NCI-H2171 (cell line): ENCODE results near the gene MMEL1.
"Not testable (repeated sequence)": the region's sequence is repeated elsewhere in the genome, so short reads cannot be mapped to it uniquely, and the experiment has no call there.

Experiments used
- DNase-seq: peaks from one replicate; lab custom pipeline; 2025; lab: John Stamatoyannopoulos, UW

MMEL1 gene

GRCh38 chr1:2573250-2573920 lies 59.4 kb downstream of the MMEL1 start:
- DNase-seq: no peak

GRCh38 chr1:2571348-2571747 lies 61.5 kb downstream of the MMEL1 start:
- DNase-seq: no peak

GRCh38 chr1:2570332-2570731 lies 62.5 kb downstream of the MMEL1 start:
- DNase-seq: no peak

- DNase-seq: not testable (repeated sequence)
Observed at GRCh38 chr1:2569703-2570102, 63.1 kb downstream of the MMEL1 start.

- no peak for DNase-seq
Observed at GRCh38 chr1:2569060-2569459, 63.8 kb downstream of the MMEL1 start.

GRCh38 chr1:2568187-2568816 lies 64.5 kb downstream of the MMEL1 start:
- not testable (repeated sequence) for DNase-seq

GRCh38 chr1:2567083-2567679 lies 65.6 kb downstream of the MMEL1 start:
- DNase-seq: no peak

- no peak for DNase-seq
Observed at GRCh38 chr1:2566101-2567045, 66.4 kb downstream of the MMEL1 start.

- DNase-seq: peak; percentile 56
Observed at GRCh38 chr1:2564815-2565374, 67.9 kb downstream of the MMEL1 start.

GRCh38 chr1:2564006-2564814 lies 68.6 kb downstream of the MMEL1 start:
- DNase-seq: no peak

- DNase-seq: no peak
Observed at GRCh38 chr1:2563205-2563604, 69.6 kb downstream of the MMEL1 start.

- no peak for DNase-seq
Observed at GRCh38 chr1:2561898-2562895, 70.6 kb downstream of the MMEL1 start.

GRCh38 chr1:2561446-2561845 lies 71.4 kb downstream of the MMEL1 start:
- DNase-seq: no peak

GRCh38 chr1:2560299-2561073 lies 72.3 kb downstream of the MMEL1 start:
- DNase-seq: no peak

GRCh38 chr1:2559509-2560298 lies 73.1 kb downstream of the MMEL1 start:
- no peak for DNase-seq

- no peak for DNase-seq
Observed at GRCh38 chr1:2558861-2559260, 74.0 kb downstream of the MMEL1 start.

GRCh38 chr1:2558420-2558819 lies 74.4 kb downstream of the MMEL1 start:
- no peak for DNase-seq
